ENCODE data around the gene APOC1. TPM values are rescaled to one million over a fixed set of nuclear protein-coding genes. Genes with fewer than 3 reads are reported as not detected.

Gene APOC1
- total RNA-seq, 1 donor from 2014 or later, result 1.8 TPM

- DNase-seq (ENCODE audit: low read depth in 2 of 2), result peak in 1 of 2 donors; percentile 31
Observed at GRCh38 chr19:44955505-44956439, 41.4 kb downstream of the APOC1 start.

GRCh38 chr19:44957526-44957925 is 43.1 kb downstream of the APOC1 start:
- DNase-seq (ENCODE audit: low read depth in 2 of 2), result no peak

DNA sequence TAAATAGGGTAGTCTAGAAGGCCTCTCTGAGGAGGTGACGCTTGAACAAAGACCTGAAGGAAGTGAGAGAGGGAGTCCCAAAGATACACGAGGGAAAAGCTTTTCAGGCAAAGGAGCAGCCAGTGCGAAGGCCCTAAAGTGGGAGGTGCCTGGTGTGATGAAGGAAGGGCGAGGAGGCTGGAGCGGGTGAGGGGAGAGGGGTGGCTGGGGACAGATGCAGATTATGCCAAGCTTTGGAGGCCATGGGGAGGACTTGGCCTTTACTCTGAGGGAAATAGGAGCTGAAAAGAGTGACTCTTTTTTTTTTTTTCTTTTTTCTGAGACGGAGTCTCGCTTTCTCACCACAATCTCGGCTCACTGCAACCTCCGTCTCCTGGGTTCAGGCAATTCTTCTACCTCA is 43.7 kb downstream of the APOC1 start:
- no peak for DNase-seq (ENCODE audit: low read depth in 2 of 2)

DNA sequence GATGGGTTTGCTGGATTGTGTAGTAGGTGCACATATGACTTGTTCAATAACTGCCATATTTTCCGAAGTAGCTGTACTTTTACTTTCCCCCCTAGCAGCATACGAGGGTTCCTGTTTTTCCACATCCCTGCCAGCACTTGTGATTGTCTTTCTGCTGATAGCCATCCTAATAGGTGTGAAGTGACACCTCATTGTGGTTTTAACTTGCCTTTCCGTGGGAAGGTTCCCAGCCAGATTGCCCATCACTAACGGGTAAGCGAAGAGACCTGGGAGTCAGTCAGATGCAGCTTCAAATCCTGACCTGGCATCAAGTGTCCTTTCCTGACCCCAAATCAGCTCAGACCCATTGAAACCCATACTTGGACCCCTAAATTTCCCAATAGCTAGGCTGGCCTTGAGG is 45.3 kb downstream of the APOC1 start:
- DNase-seq (ENCODE audit: low read depth in 2 of 2), result no peak

GRCh38 chr19:44960906-44961728 is 46.7 kb downstream of the APOC1 start:
- DNase-seq (ENCODE audit: low read depth in 2 of 2), result no peak

DNA sequence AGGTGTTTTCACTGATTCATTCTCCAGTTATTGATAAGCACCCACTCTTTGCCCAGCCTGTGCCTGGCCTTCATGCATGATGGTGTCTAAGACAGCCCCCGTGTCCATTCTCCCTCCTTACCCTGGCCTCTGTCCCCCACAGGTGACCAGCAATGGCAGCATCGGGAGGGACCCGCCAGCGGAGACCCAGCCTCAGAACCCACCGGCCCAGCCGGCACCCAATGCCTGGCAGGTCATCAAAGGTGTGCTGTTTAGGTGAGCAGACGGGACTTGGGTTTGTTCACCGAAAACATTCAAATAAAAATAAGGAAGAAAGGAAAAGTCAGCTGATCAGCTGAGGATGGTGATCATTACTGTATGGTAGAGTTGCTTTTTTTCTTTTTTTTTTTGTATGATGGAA is 47.4 kb downstream of the APOC1 start:
- DNase-seq (ENCODE audit: low read depth in 2 of 2), result no peak

DNA sequence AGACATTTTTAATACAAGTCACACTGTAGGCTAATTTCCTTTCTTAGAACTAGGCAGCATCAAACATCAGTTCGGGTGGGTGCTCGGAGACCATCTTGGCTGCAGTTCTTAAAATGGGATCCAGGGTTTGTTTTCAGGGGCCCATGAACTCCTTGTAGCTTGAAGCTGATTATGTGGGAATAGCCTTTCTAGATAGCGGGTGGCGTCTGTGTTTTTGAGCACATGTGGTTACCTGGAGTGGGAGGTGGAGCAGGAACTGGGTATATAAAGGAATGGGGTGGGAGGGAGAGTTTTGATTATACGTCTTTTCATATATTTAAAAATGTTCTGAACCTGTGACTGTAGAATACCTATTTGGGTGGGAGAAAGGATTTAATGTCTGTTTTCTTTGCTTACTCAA is 53.7 kb downstream of the APOC1 start:
- no peak for DNase-seq (ENCODE audit: low read depth in 2 of 2)

- DNase-seq (ENCODE audit: low read depth in 2 of 2), result no peak
Observed at GRCh38 chr19:44968670-44969069, 54.3 kb downstream of the APOC1 start.

Other genes with a start within 250 kb of the APOC1 start
- gene CEACAM19, start 243.1 kb upstream of the APOC1 start, total RNA-seq, result 0.51 and 1.1 TPM in 2 replicates
- gene CEACAM16, start 215.5 kb upstream of the APOC1 start, total RNA-seq, result not detected in 2 replicates
- gene BCL3, start 165.9 kb upstream of the APOC1 start, total RNA-seq, result 1.4 and 3.8 TPM in 2 replicates
- gene CBLC, start 136.7 kb upstream of the APOC1 start, total RNA-seq, result 0.13 TPM in 1 of 2 replicates, not detected in the other
- gene BCAM, start 105.5 kb upstream of the APOC1 start, total RNA-seq, result 14.9 and 40.6 TPM in 2 replicates
- gene NECTIN2, start 68.3 kb upstream of the APOC1 start, total RNA-seq, result 75.6 and 127 TPM in 2 replicates
- gene TOMM40, start 23.4 kb upstream of the APOC1 start, total RNA-seq, result 41.0 and 48.9 TPM in 2 replicates
- 0.64 and 3.5 TPM in 2 replicates for gene APOE, start 8.8 kb upstream of the APOC1 start, total RNA-seq
- not detected in 2 replicates for gene APOC4, start 27.6 kb downstream of the APOC1 start, total RNA-seq
- gene APOC2, start 31.4 kb downstream of the APOC1 start, total RNA-seq, result not detected in 2 replicates
- gene CLPTM1, start 40.8 kb downstream of the APOC1 start, total RNA-seq, result 23.2 and 52.6 TPM in 2 replicates
- 8.2 and 16.2 TPM in 2 replicates for gene RELB, start 86.9 kb downstream of the APOC1 start, total RNA-seq
- 4.2 and 6.6 TPM in 2 replicates for gene CLASRP, start 124.4 kb downstream of the APOC1 start, total RNA-seq
- 0.13 and 0.25 TPM in 2 replicates for gene ZNF296, start 161.9 kb downstream of the APOC1 start, total RNA-seq
- gene GEMIN7, start 164.7 kb downstream of the APOC1 start, total RNA-seq, result 17.7 and 22.0 TPM in 2 replicates
- 18.2 and 26.4 TPM in 2 replicates for gene PPP1R37, start 178.6 kb downstream of the APOC1 start, total RNA-seq
- gene NKPD1, start 246.4 kb downstream of the APOC1 start, total RNA-seq, result 0.13 TPM in 2 replicates